ENCODE measurements around the gene KAT7. TPM values are rescaled to one million over a fixed set of nuclear protein-coding genes. Genes with fewer than 3 reads are reported as not detected.

Gene KAT7
- total and polyA plus RNA-seq, 5 donors = 17.5 to 68.2 (median 56.2) TPM

Other genes starting within 250 kb of the KAT7 start
- 1 to 10 TPM; 3.8 to 6.5 (median 4.9) TPM for gene NXPH3, start 212.8 kb upstream of the KAT7 start, total RNA-seq
- 5.9 TPM for gene NXPH3, start 212.8 kb upstream of the KAT7 start, polyA plus RNA-seq
- 10 to 100 TPM; 61.0 to 82.7 (median 76.6) TPM for gene SPOP, start 110.6 kb upstream of the KAT7 start, total RNA-seq
- gene SPOP, start 110.6 kb upstream of the KAT7 start, polyA plus RNA-seq = 33.7 TPM
- 10 to 100 TPM; 48.6 to 75.5 (median 56.2) TPM for gene SLC35B1, start 80.7 kb upstream of the KAT7 start, total RNA-seq
- gene SLC35B1, start 80.7 kb upstream of the KAT7 start, polyA plus RNA-seq = 56.1 TPM
- 10 to 100 TPM in 3 of 4 donors, 1 to 10 TPM in 1; 9.9 to 22.8 (median 17.5) TPM for gene FAM117A, start 24.6 kb upstream of the KAT7 start, total RNA-seq
- gene FAM117A, start 24.6 kb upstream of the KAT7 start, polyA plus RNA-seq = 16.9 TPM
- gene TAC4, start 59.4 kb downstream of the KAT7 start, total RNA-seq = 1 to 10 TPM in 1 of 4 donors, under 1 TPM in 1, not detected in 2; 0.47 to 1.1 TPM
- 1.0 TPM for gene TAC4, start 59.4 kb downstream of the KAT7 start, polyA plus RNA-seq
- gene DLX4, start 180.5 kb downstream of the KAT7 start, total RNA-seq = under 1 TPM in 1 of 4 donors, not detected in 3; 0.12 TPM
- 0.09 TPM for gene DLX4, start 180.5 kb downstream of the KAT7 start, polyA plus RNA-seq
- under 1 TPM in 2 of 4 donors, not detected in 2; 0.12 to 0.14 TPM for gene DLX3, start 206.5 kb downstream of the KAT7 start, total RNA-seq
- gene DLX3, start 206.5 kb downstream of the KAT7 start, polyA plus RNA-seq = 0.16 TPM

Measured in right cardiac atrium (tissue), 5 donors.